ENCODE measurements around the gene RAPGEF4.

GRCh38 chr2:172847188-172847587 is 111.5 kb downstream of the RAPGEF4 start:
- TF ChIP-seq EZH2 (IDR thresholded peaks at IDR 0.05; ENCODE audit: low read depth, low read length, severe bottlenecking) (no peak), ATF2 (IDR thresholded peaks at IDR 0.05; ENCODE audit: low read length) (no peak), POLR2AphosphoS5 (IDR thresholded peaks at IDR 0.05; ENCODE audit: low read depth, low read length) (no peak), CTCF (IDR thresholded peaks at IDR 0.05; ENCODE audit: control extremely low read depth in 1 of 3, insufficient read depth in 1 of 3, low read depth in 1 of 3, low read length in 3 of 3) (no peak), SIX5 (IDR thresholded peaks at IDR 0.05; ENCODE audit: low read depth, low read length) (no peak), POLR2A (IDR thresholded peaks at IDR 0.05; ENCODE audit: control extremely low read depth in 1 of 2, low read depth in 2 of 2, low read length in 2 of 2) (no peak), ATF3 (IDR thresholded peaks at IDR 0.05; ENCODE audit: insufficient read depth, low read depth, low read length) (no peak), RXRA (IDR thresholded peaks at IDR 0.05; ENCODE audit: insufficient read depth, low read depth, low read length) (no peak)

Data from H1 (cell line).